GM12801 (cell line): Measurements from ENCODE around the gene TFAM.

ENCODE experiments used
- CTCF ChIP-seq: IDR thresholded peaks from one replicate; pipeline ENCODE4 v1.5.1; 2011; ENCODE audit warnings: control low read depth; ENCODE audit not compliant: insufficient read length; ENCODE audit errors: extremely low read depth

The TFAM gene

DNA sequence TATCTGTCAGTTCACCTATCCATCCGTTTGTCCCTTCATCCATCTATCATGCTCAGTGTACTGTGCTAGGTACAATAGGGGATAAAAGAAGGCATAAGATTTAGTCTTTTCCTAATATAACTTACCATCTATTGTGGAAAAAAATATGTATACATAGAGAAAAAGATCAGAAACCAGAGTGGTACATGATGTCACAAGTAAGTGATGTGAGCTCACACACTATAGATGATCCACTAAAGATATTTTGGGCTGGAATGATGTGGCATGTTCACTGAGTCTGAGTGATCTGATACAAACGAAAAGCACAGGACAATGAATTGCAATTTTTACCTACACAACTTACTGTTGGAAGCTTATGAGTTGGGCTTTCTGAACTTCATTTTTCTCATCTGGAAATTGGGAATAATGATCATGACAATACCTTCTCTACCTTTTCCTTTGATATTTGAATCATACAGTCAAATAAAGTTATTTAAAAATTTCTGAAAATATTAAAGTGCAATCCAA is 2.7 kb upstream of the TFAM start:
- no peak for TF ChIP-seq CTCF

- no peak for TF ChIP-seq CTCF
These were observed 1.1 kb upstream of the TFAM start for GRCh38 chr10:58384095-58384494.

- no peak for TF ChIP-seq CTCF
These were observed 639 bp upstream of the TFAM start for GRCh38 chr10:58384544-58384998.

DNA sequence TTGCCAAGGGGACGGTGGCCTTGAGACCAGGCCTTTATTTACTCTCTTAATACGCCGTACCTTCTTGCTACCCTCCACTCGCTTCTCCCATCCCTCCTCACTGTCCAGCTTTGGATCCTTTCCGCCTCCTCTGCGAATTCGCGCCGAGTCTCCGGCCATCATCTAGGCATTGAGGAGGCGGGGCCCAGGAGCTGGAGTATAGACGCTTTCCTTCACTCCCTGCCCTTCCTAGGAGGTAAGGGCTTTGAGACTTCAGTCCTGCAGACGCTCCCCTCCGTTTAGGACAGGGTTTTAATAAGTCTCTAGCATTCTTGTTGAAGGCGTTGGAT is 538 bp downstream of the TFAM start:
- no peak for TF ChIP-seq CTCF

GRCh38 chr10:58389024-58389423 is 3.8 kb downstream of the TFAM start:
- TF ChIP-seq CTCF, result no peak

DNA sequence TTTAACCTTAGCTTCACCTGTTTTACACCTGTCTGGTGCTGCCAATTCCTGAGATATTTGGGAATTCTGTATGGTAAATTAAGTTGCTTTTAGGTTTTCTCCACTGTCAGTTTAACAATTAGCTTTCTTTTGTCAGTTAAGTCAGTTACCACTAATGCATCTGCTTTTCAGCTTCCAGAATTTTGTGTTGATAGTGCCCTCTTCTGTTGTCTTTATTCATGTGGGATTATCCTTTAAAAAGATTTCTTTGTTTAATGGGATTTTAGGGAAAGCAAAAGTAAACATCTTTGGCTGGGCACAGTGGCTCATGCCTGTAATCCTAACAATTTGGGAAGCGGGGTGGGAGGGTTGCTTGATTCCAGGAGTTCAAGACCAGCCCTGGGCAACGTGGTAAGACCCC is 8.1 kb downstream of the TFAM start:
- TF ChIP-seq CTCF, result no peak

GRCh38 chr10:58394471-58394870 is 9.3 kb downstream of the TFAM start:
- no peak for TF ChIP-seq CTCF

DNA sequence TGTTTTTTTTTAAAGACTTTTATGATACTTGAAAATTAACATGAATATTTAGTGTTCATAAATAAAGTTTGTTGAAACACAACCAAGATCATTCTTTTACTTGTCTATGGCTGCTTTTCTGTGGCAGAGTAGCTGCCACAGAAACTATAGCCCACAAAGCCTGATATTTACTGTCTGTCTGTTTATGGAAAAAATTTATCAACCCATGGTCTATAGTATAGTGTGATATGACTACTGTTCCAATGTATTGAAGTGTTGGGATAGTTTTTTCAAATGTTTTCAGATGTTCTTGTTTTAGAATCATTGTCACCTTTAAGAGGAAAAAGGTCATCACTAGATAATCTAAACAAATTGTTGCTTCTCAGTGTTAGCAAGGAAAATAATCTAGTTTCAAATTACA is 10.8 kb downstream of the TFAM start:
- TF ChIP-seq CTCF, result no peak
